A673 (cell line): Measurements from ENCODE around the gene FLVCR2. TPM values are rescaled to one million over a fixed set of nuclear protein-coding genes. Genes with fewer than 3 reads are reported as not detected.

ENCODE experiments used
- BruUV-seq: library from RNA; stranded (reverse); fragments of 400-500 nt; replicated peaks from 2 replicates; lab custom pipeline; 2021; lab: Mats Ljungman, UMichigan
- CTCF ChIA-PET: fragments of 300-600 bp; sonication (Branson Sonifier 250); formaldehyde crosslinking; loops from one replicate; lab custom pipeline; 2022; ENCODE audit warnings: antibody characterized with exemption; lab: Charles Lee
- POLR2A ChIA-PET: fragments of 300-600 bp; sonication (Branson Sonifier 250); formaldehyde crosslinking; loops from one replicate; lab custom pipeline; 2022; ENCODE audit warnings: antibody characterized with exemption; ENCODE audit not compliant: low non-redundant PET; lab: Charles Lee
- DNase-seq: peaks from one replicate; pipeline ENCODE4 v3.0.0-alpha.2; 2015; ENCODE audit warnings: low spot score
- H3K27ac ChIP-seq: fragments of 200-600 bp; sonication (generic); 2 replicates; pipeline ENCODE4 v1.5.1; 2016; ENCODE audit warnings: mixed run types, low read depth, mild to moderate bottlenecking, mixed read lengths, antibody characterized with exemption, low read length; ENCODE audit not compliant: poor library complexity, severe bottlenecking
- H3K27me3 ChIP-seq: fragments of 200-600 bp; sonication (generic); replicated peaks from 2 replicates; pipeline ENCODE4 v1.6.1; 2017; ENCODE audit warnings: mixed run types, low read depth, mild to moderate bottlenecking, mixed read lengths, antibody characterized with exemption, low read length; ENCODE audit not compliant: insufficient read depth, poor library complexity
- H3K36me3 ChIP-seq: fragments of 200-600 bp; sonication (generic); 2 replicates; pipeline ENCODE4 v1.6.1; 2016; ENCODE audit warnings: mixed run types, mild to moderate bottlenecking, mixed read lengths, antibody characterized with exemption, low read length; ENCODE audit not compliant: insufficient read depth, poor library complexity, severe bottlenecking
- H3K4me1 ChIP-seq: fragments of 200-600 bp; sonication (generic); 2 replicates; pipeline ENCODE4 v1.6.1; 2017; ENCODE audit warnings: mixed run types, mild to moderate bottlenecking, mixed read lengths, antibody characterized with exemption, low read length; ENCODE audit not compliant: insufficient read depth, poor library complexity, severe bottlenecking
- H3K4me3 ChIP-seq: fragments of 200-600 bp; sonication (generic); 2 replicates; pipeline ENCODE4 v1.5.1; 2016; ENCODE audit warnings: low read depth, mixed run types, mild to moderate bottlenecking, mixed read lengths, low read length; ENCODE audit not compliant: poor library complexity, severe bottlenecking
- H3K9me3 ChIP-seq: fragments of 200-600 bp; sonication (generic); 2 replicates; pipeline ENCODE4 v1.6.1; 2016; ENCODE audit warnings: mixed run types, low read depth, mild to moderate bottlenecking, mixed read lengths, antibody characterized with exemption, low read length; ENCODE audit not compliant: poor library complexity, severe bottlenecking
- EZH2 ChIP-seq: fragments of 200-600 bp; sonication (generic); IDR thresholded peaks from 2 replicates; pipeline ENCODE4 v1.6.1; 2017; ENCODE audit warnings: borderline replicate concordance, low read depth, mild to moderate bottlenecking, mixed read lengths, antibody characterized with exemption, low read length; ENCODE audit not compliant: poor library complexity, severe bottlenecking
- intact Hi-C: fragments of 100-400 bp; cut with micrococcal nuclease; formaldehyde crosslinking; loops from one replicate; pipeline ENCODE4 v1.10.0; 2022; ENCODE audit not compliant: unreplicated experiment
- total RNA-seq: library from RNA; stranded (reverse); gene quantifications from 2 replicates; pipeline ENCODE4 v1.2.3, GENCODE V29; 2021
- TF ChIP-seq, protein P1 (sequence below): fragments of 300-800, 200-600 bp; sonication (generic); conservative IDR thresholded peaks from 2 replicates; pipeline ENCODE4 v1.5.1; 2017; ENCODE audit warnings: low read depth, mild to moderate bottlenecking, antibody characterized with exemption, low read length, moderate library complexity, mixed read lengths

The FLVCR2 gene
- total RNA-seq, 1 experiment from 2014 or later = 3.5 TPM

- no peaks in the 10 kb centered on the region for H3K36me3 ChIP-seq
- no peak overlapping the region for H3K4me3 ChIP-seq
- no peaks in the 10 kb centered on the region for H3K4me1 ChIP-seq
- ChIA-PET CTCF (no interaction called here), POLR2A (interaction anchor here (0.6 kb wide), 1 partner anchor 1875 kb away, joined by 5 read pairs; no protein-coding TSS in a partner anchor)
- no peak for DNase-seq
- H3K27me3 ChIP-seq = peaks cover 8% of the 10 kb centered on the region
- no peak overlapping the region for H3K27ac ChIP-seq
- intact Hi-C loops = no loop called here
- BruUV-seq = no TSS peak
- TF ChIP-seq, protein P1, sequence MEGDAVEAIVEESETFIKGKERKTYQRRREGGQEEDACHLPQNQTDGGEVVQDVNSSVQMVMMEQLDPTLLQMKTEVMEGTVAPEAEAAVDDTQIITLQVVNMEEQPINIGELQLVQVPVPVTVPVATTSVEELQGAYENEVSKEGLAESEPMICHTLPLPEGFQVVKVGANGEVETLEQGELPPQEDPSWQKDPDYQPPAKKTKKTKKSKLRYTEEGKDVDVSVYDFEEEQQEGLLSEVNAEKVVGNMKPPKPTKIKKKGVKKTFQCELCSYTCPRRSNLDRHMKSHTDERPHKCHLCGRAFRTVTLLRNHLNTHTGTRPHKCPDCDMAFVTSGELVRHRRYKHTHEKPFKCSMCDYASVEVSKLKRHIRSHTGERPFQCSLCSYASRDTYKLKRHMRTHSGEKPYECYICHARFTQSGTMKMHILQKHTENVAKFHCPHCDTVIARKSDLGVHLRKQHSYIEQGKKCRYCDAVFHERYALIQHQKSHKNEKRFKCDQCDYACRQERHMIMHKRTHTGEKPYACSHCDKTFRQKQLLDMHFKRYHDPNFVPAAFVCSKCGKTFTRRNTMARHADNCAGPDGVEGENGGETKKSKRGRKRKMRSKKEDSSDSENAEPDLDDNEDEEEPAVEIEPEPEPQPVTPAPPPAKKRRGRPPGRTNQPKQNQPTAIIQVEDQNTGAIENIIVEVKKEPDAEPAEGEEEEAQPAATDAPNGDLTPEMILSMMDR = no peak
- no peaks in the 10 kb centered on the region for H3K9me3 ChIP-seq
Observed at GRCh38 chr14:75604979-75605851, 26.8 kb downstream of the FLVCR2 start.

DNA sequence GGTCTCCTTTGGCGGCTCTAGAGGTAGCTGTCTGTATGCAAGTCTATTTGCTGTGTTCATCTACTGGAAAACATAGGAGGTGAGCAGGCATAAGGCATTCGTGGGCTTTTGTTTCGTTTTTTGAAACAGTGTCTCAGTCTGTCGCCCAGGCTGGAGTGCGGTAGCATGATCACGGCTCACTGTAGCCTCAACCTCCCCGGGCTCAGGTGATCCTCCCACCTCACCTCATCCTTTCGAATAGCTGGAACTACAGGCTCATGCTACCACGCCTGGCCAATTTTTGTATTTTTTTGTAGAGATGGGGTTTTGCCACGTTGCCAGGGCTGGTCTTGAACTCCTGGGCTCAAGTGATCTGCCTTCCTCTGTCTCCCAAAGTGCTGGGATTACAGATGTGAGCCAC is 27.5 kb downstream of the FLVCR2 start:
- BruUV-seq = no TSS peak
- ChIA-PET POLR2A (no interaction called here), CTCF (no interaction called here)
- H3K36me3 ChIP-seq = no peaks in the 10 kb centered on the region
- no peaks in the 10 kb centered on the region for H3K9me3 ChIP-seq
- H3K27me3 ChIP-seq = peaks cover 15% of the 10 kb centered on the region
- no peaks in the 10 kb centered on the region for H3K4me1 ChIP-seq
- intact Hi-C loops = no loop called here
- no peak for TF ChIP-seq EZH2
- TF ChIP-seq, protein P1 = no peak
- no peak for DNase-seq
- no peak overlapping the region for H3K4me3 ChIP-seq
- H3K27ac ChIP-seq = no peak overlapping the region

- CTCF ChIA-PET = no interaction called here
- Histone ChIP-seq H3K36me3 (no peaks in the 10 kb centered on the region), H3K27ac (no peak overlapping the region), H3K4me3 (no peak overlapping the region), H3K4me1 (no peaks in the 10 kb centered on the region), H3K27me3 (peaks cover 18% of the 10 kb centered on the region), H3K9me3 (no peaks in the 10 kb centered on the region)
- DNase-seq = no peak
- intact Hi-C loops = no loop called here
- TF ChIP-seq, protein P1 = no peak
- TF ChIP-seq EZH2 = no peak
- POLR2A ChIA-PET = no interaction called here
- no TSS peak for BruUV-seq
Observed at GRCh38 chr14:75607044-75607443, 28.6 kb downstream of the FLVCR2 start.
